GM19468 (cell line): Measurements from ENCODE around the gene WBP2.

ENCODE experiments used
- ATAC-seq: cut with Tn5 transposase; IDR thresholded peaks from one replicate; pipeline ENCODE4 v1.9.1; 2021; ENCODE audit warnings: mild to moderate bottlenecking, moderate library complexity, moderate number of reproducible peaks; ENCODE audit not compliant: unreplicated experiment; ENCODE audit errors: extremely low read depth

The WBP2 gene

GRCh38 chr17:75846692-75847613 is 8.2 kb downstream of the WBP2 start:
- ATAC-seq = no peak

- ATAC-seq = no peak
Measured at GRCh38 chr17:75845933-75846691, 9.0 kb downstream of the WBP2 start.

- ATAC-seq = peak; percentile 46
Measured at GRCh38 chr17:75845058-75845711, 9.9 kb downstream of the WBP2 start.

- ATAC-seq = no peak
Measured at GRCh38 chr17:75844530-75845057, 10.5 kb downstream of the WBP2 start.

- no peak for ATAC-seq
Measured at GRCh38 chr17:75843577-75844529, 11.3 kb downstream of the WBP2 start, which contains the start of gene UNC13D. UNC13D (minus strand) TSS chr17:75844404; CDS start chr17:75844337, 67 bp downstream.

GRCh38 chr17:75842963-75843576 is 12.1 kb downstream of the WBP2 start:
- ATAC-seq = no peak

GRCh38 chr17:75842411-75842810 is 12.7 kb downstream of the WBP2 start:
- no peak for ATAC-seq

GRCh38 chr17:75840799-75841164 is 14.4 kb downstream of the WBP2 start:
- ATAC-seq = no peak

- no peak for ATAC-seq
Measured at GRCh38 chr17:75839942-75840798, 15.0 kb downstream of the WBP2 start.

GRCh38 chr17:75838410-75838809 is 16.7 kb downstream of the WBP2 start:
- no peak for ATAC-seq

- no peak for ATAC-seq
Measured at GRCh38 chr17:75837899-75838298, 17.2 kb downstream of the WBP2 start.

GRCh38 chr17:75836605-75837004 is 18.5 kb downstream of the WBP2 start:
- ATAC-seq = no peak

GRCh38 chr17:75835654-75835987 is 19.5 kb downstream of the WBP2 start:
- ATAC-seq = no peak

- ATAC-seq = no peak
Measured at GRCh38 chr17:75834928-75835653, 20.0 kb downstream of the WBP2 start.

- no peak for ATAC-seq
Measured at GRCh38 chr17:75834279-75834920, 20.7 kb downstream of the WBP2 start.

- no peak for ATAC-seq
Measured at GRCh38 chr17:75832652-75833400, 22.3 kb downstream of the WBP2 start.
